Nephron progenitor cell (in vitro differentiated cells): Measurements from ENCODE around the gene ANKHD1.

Source experiments
- DNase-seq: peaks from one replicate; pipeline ENCODE4 v3.0.0; 2021
- H3K27ac Mint-ChIP-seq: 2 replicates; pipeline ENCODE4 v1.8.0; 2021; ENCODE audit warnings: mild to moderate bottlenecking, moderate library complexity, mixed read lengths
- H3K27me3 Mint-ChIP-seq: 2 replicates; pipeline ENCODE4 v1.8.0; 2021; ENCODE audit warnings: mild to moderate bottlenecking, low read depth, mixed read lengths; ENCODE audit not compliant: poor library complexity
- H3K36me3 Mint-ChIP-seq: 2 replicates; pipeline ENCODE4 v1.8.0; 2021; ENCODE audit warnings: low read depth, mixed read lengths
- H3K4me1 Mint-ChIP-seq: 2 replicates; pipeline ENCODE4 v1.8.0; 2021; ENCODE audit warnings: mixed read lengths
- H3K4me3 Mint-ChIP-seq: 2 replicates; pipeline ENCODE4 v1.8.0; 2021; ENCODE audit warnings: mild to moderate bottlenecking, moderate library complexity, mixed read lengths
- H3K9me3 Mint-ChIP-seq: 2 replicates; pipeline ENCODE4 v1.8.0; 2021; ENCODE audit warnings: mild to moderate bottlenecking, moderate library complexity, mixed read lengths
- TF ChIP-seq, protein P1 (sequence below): fragments of 200-600 bp; sonication (generic); IDR thresholded peaks from 2 replicates; pipeline ENCODE4 v1.5.0; 2021; ENCODE audit warnings: antibody characterized with exemption

Gene ANKHD1, protein sequence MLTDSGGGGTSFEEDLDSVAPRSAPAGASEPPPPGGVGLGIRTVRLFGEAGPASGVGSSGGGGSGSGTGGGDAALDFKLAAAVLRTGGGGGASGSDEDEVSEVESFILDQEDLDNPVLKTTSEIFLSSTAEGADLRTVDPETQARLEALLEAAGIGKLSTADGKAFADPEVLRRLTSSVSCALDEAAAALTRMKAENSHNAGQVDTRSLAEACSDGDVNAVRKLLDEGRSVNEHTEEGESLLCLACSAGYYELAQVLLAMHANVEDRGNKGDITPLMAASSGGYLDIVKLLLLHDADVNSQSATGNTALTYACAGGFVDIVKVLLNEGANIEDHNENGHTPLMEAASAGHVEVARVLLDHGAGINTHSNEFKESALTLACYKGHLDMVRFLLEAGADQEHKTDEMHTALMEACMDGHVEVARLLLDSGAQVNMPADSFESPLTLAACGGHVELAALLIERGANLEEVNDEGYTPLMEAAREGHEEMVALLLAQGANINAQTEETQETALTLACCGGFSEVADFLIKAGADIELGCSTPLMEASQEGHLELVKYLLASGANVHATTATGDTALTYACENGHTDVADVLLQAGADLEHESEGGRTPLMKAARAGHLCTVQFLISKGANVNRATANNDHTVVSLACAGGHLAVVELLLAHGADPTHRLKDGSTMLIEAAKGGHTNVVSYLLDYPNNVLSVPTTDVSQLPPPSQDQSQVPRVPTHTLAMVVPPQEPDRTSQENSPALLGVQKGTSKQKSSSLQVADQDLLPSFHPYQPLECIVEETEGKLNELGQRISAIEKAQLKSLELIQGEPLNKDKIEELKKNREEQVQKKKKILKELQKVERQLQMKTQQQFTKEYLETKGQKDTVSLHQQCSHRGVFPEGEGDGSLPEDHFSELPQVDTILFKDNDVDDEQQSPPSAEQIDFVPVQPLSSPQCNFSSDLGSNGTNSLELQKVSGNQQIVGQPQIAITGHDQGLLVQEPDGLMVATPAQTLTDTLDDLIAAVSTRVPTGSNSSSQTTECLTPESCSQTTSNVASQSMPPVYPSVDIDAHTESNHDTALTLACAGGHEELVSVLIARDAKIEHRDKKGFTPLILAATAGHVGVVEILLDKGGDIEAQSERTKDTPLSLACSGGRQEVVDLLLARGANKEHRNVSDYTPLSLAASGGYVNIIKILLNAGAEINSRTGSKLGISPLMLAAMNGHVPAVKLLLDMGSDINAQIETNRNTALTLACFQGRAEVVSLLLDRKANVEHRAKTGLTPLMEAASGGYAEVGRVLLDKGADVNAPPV (N-terminal part only)

DNA sequence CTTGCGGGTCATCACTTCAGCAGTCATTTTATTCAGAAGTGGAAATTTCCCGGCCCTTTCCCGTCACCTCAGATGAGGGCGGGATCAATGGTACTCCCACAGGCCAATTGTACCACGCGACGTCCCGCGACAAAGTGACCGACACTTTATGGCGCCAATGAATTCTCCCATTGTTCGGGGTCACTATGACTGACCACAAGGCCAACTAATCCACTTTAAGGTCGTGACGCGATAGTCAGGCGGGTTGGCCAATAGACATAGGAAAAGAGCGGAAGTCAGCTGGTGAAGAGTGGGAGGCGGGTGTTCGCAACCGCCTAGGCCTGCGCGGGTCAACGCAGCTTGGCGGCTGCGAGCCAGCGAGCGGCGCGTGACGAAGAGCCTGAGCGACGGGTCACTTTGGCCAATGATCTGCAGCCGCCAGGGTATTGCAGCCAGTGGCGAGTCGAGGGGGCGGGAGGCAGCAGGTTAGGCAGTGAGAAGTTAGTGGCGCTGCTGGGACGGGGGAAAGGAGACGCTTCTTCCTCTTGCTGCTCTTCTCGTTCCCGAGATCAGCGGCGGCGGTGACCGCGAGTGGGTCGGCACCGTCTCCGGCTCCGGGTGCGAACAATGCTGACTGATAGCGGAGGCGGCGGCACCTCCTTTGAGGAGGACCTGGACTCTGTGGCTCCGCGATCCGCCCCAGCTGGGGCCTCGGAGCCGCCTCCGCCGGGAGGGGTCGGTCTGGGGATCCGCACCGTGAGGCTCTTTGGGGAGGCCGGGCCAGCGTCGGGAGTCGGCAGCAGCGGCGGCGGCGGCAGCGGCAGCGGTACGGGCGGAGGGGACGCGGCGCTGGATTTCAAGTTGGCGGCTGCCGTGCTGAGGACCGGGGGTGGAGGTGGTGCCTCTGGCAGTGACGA lies at the start of gene ANKHD1:
Gene ANKHD1, plus strand, starts transcription at position 472 of the 896 bp plus-strand sequence. Its CDS starts 135 bp downstream, at position 607.
- Mint-ChIP-seq H3K27ac (no peak within 1 kb of the TSS), H3K36me3 (peaks cover 17% of the 10 kb centered on the region), H3K9me3 (no peaks in the 10 kb centered on the region), H3K4me1 (peaks cover 36% of the 10 kb centered on the region), H3K27me3 (no peaks in the 10 kb centered on the region), H3K4me3 (no peak within 1 kb of the TSS)
- DNase-seq = peak; percentile 96
- TF ChIP-seq, protein P1, sequence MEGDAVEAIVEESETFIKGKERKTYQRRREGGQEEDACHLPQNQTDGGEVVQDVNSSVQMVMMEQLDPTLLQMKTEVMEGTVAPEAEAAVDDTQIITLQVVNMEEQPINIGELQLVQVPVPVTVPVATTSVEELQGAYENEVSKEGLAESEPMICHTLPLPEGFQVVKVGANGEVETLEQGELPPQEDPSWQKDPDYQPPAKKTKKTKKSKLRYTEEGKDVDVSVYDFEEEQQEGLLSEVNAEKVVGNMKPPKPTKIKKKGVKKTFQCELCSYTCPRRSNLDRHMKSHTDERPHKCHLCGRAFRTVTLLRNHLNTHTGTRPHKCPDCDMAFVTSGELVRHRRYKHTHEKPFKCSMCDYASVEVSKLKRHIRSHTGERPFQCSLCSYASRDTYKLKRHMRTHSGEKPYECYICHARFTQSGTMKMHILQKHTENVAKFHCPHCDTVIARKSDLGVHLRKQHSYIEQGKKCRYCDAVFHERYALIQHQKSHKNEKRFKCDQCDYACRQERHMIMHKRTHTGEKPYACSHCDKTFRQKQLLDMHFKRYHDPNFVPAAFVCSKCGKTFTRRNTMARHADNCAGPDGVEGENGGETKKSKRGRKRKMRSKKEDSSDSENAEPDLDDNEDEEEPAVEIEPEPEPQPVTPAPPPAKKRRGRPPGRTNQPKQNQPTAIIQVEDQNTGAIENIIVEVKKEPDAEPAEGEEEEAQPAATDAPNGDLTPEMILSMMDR = no peak

DNA sequence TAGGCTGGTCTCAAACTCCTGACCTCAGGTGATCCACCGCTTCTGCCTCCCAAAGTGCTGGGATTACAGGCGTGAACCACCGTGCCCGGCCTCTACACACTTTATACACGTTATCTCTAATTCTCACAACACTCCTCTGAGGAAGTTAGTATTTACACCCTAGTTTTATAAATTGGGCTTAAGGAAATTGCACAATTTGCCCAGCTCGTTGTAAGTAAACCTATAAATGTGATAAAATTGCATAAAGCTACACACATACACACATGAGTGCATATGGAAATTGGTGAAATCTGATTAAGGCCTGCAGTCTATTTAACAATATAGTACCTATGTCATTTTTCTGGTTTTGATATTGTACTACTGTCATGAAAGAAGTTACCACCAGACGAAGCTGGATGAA lies 46.1 kb upstream of the ANKHD1 start:
- Mint-ChIP-seq H3K27ac (no peak overlapping the region), H3K4me1 (peaks cover 12% of the 10 kb centered on the region), H3K4me3 (no peak overlapping the region), H3K36me3 (no peaks in the 10 kb centered on the region), H3K9me3 (no peaks in the 10 kb centered on the region), H3K27me3 (peaks cover 27% of the 10 kb centered on the region)
- TF ChIP-seq, protein P1 = no peak
- no peak for DNase-seq

DNA sequence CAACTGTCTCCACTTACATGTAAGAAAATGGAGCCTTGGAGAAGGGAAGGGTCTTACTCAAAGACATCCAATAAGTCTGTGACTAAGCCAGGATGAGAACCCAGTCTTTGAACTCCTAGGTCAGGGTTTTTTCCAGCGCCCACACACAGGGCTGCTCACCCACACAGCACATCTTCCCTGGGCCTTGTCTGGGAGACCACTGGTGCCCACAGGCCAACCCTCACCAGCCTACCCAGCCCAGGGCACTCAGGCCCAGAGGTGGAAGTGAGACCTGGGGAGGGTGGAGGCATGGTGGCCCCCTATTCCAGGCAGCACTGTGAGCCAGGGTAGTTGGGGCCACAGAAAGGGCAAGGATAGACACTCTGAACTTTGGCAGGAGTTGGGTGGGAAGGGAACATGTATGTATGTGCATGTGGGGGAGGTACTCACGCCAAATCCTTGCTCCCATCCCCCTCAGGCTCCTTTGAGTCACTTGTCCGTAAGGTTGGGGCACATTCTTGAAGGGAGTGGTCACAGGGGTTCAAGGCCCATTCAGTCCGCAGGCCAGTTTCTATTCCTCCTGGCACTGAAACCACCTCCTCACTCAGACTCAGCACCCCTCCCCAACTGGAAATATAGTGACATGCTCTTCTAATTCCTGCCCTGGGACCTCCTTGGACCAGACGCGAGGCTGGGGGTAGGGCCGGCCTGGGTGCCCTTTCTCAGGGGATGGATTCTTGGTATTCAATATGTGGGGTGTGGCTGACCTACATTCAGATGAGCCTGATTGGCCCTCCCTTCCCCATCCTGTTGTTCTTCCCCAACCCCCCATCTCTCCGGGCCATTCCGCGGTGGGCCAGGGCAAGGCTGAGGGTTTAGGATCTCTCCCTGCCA lies 44.5 kb upstream of the ANKHD1 start:
- TF ChIP-seq, protein P1 = no peak
- H3K4me1 Mint-ChIP-seq = peaks cover 12% of the 10 kb centered on the region
- H3K27ac Mint-ChIP-seq = no peak overlapping the region
- H3K27me3 Mint-ChIP-seq = peaks cover 22% of the 10 kb centered on the region
- DNase-seq = no peak
- no peaks in the 10 kb centered on the region for H3K36me3 Mint-ChIP-seq
- H3K4me3 Mint-ChIP-seq = no peak overlapping the region
- H3K9me3 Mint-ChIP-seq = no peaks in the 10 kb centered on the region

DNA sequence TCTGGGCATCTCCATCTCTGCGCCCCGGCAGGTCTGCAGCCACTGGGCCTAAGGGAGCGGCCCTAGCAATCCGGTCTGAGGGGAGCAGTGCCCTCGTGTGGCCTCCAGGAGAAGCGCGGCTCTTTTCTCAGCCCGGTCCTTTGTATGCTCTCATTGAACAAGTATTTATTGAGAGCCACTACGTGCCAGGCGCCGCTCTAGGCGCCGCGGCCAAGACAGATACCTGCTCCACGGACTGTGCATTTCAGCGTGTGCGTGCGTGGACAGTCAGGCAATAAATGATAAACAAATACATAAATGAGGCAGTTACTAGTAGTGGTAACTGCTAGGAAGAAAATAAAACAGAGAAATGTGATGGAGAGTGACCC lies 43.9 kb upstream of the ANKHD1 start:
- peaks cover 21% of the 10 kb centered on the region for H3K27me3 Mint-ChIP-seq
- peak overlapping the region; percentile 56 for H3K4me3 Mint-ChIP-seq
- H3K36me3 Mint-ChIP-seq = no peaks in the 10 kb centered on the region
- peaks cover 12% of the 10 kb centered on the region for H3K4me1 Mint-ChIP-seq
- TF ChIP-seq, protein P1 = peak; percentile 86
- DNase-seq = peak; percentile 84
- no peaks in the 10 kb centered on the region for H3K9me3 Mint-ChIP-seq
- H3K27ac Mint-ChIP-seq = peak overlapping the region; percentile 98
